HG03103 (cell line): ENCODE results near the gene ARID3A.
"Not testable (repeated sequence)": the region's sequence is repeated elsewhere in the genome, so short reads cannot be mapped to it uniquely, and the experiment has no call there.

Experiments
- ATAC-seq: cut with Tn5 transposase; IDR thresholded peaks from one replicate; pipeline ENCODE4 v1.9.1; 2021; ENCODE audit warnings: low read depth; ENCODE audit not compliant: unreplicated experiment

Gene ARID3A, protein sequence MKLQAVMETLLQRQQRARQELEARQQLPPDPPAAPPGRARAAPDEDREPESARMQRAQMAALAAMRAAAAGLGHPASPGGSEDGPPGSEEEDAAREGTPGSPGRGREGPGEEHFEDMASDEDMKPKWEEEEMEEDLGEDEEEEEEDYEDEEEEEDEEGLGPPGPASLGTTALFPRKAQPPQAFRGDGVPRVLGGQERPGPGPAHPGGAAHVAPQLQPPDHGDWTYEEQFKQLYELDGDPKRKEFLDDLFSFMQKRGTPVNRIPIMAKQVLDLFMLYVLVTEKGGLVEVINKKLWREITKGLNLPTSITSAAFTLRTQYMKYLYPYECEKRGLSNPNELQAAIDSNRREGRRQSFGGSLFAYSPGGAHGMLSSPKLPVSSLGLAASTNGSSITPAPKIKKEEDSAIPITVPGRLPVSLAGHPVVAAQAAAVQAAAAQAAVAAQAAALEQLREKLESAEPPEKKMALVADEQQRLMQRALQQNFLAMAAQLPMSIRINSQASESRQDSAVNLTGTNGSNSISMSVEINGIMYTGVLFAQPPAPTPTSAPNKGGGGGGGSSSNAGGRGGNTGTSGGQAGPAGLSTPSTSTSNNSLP

DNA sequence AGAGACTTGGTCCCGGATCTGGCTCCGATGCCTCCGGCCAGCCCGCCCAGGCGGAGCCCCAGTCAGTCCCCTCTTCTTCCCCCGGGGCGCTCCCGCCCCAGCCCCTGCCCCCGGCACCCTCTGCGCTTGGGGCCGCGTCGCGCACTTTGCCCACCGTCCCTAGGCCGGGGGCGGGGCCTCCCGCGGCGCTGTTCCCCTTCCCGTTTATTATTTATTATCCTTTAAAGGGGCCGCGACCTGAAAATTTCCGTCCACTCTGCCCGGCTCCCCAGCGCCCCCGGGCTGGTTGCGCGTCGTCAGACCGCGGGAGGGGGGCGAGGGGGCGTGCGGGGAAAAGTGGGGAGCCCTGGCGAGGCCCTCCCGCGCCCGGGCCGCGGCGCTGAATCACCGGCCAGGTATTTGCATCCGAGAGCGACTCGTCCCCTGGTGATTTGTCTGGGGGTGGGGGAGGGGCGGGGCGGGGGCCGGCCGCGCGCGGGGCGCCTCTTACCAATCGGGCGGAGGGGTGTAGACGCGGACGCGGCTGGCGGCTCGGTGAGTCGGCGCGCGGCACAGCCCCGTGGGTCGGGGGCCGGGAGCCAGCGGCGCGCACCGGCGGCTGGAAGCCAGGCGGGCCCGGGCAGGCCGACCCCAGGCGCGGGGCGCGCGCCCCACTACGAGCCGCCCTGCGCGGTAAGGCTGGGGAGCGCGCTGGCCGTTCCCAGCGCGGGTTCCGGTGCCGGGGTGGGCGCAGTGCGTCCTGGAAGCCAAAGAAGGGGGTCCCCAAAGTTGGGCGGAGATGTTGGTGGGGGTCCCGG lies at the start of gene ARID3A:
Gene ARID3A (plus strand): TSS at position 510 of the 797 bp plus-strand sequence. CDS start 3,494 bp downstream, outside the sequence.
- no peak for ATAC-seq

DNA sequence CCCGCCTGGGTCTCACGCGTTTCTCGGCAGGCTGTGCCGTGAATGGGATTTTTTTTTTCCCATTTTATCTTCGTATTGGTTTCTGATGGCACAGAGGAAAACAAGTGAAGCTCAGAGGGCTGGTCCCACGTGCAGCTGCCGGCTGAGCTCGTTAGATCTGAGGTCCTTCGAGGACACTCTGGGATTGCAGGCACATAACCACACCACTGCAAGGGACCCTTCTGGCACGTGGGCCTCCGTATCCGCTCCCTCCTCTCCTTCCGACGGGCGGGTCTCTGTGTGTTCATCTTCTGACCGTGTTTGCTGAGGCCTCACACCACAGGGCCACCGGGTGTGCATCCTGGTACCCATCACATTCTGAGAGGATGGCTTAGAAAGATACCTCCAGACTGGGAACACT lies 49.7 kb upstream of the ARID3A start:
- no peak for ATAC-seq

DNA sequence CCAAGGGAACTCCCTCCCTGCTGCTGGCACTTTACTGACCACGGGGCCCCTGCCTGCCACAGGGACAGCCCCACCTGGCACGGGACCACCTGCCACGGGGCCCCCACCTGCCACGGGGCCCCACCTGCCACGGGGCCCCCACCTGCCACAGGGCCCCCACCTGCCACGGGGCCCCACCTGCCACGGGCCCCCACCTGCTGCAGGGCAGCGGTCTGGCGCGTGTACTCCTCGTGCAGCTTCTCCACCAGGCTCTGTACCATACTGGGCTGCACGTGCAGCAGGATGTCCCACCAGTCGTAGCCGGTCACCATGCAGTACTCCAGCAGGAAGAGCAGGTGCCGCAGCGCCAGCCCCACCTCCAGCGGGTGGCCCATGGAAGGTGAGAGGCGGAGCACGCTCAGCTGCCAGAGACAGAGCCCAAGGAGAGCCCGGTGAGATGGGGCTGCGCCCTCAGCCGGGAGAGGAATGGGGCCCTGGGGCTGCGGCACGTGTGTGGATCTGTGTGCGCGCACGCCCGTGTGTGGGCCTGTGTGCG lies 49.0 kb upstream of the ARID3A start:
- ATAC-seq = no peak

DNA sequence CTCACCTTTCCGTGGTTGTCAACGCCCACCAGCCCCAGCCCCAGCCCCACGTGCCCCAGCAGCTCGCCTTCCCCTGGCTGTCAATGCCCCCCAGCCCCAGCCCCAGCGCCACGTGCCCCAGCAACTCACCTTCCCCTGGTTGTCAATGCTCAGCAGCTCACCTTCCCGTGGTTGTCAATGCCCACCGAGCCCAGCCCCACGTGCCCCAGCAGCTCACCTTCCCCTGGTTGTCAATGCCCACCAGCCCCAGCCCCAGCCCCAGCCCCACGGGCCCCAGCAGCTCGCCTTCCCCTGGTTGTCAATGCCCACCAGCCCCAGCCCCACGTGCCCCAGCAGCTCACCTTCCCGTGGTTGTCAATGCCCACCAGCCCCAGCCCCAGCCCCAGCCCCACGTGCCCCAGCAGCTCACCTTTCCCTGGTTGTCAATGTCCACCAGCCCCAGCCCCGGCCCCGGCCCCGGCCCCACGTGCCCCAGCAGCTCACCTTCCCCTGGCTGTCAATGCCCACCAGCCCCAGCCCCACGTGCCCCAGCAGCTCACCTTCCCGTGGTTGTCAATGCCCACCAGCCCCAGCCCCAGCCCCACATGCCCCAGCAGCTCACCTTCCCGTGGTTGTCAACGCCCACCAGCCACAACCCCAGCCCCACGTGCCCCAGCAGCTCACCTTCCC lies 47.7 kb upstream of the ARID3A start:
- not testable (repeated sequence) for ATAC-seq

DNA sequence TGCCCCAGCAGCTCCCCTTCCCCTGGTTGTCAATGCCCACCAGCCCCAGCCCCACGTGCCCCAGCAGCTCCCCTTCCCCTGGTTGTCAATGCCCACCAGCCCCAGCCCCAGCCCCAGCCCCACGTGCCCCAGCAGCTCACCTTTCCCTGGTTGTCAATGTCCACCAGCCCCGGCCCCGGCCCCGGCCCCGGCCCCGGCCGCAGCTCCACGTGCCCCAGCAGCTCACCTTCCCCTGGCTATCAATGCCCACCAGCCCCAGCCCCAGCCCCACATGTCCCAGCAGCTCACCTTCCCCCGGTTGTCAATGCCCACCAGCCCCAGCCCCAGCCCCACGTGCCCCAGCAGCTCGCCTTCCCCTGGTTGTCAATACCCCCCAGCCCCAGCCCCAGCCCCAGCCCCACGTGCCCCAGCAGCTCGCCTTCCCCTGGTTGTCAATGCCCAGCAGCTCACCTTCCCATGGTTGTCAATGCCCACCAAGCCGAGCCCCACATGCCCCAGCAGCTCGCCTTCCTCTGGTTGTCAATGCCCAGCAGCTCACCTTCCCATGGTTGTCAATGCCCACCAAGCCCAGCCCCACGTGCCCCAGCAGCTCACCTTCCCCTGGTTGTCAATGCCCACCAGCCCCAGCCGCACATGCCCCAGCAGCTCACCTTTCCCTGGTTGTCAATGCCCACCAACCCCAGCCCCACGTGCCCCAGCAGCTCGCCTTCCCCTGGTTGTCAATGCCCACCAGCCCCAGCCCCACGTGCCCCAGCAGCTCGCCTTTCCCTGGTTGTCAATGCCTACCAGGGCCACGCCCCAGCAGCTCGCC lies 46.9 kb upstream of the ARID3A start:
- ATAC-seq = not testable (repeated sequence)

DNA sequence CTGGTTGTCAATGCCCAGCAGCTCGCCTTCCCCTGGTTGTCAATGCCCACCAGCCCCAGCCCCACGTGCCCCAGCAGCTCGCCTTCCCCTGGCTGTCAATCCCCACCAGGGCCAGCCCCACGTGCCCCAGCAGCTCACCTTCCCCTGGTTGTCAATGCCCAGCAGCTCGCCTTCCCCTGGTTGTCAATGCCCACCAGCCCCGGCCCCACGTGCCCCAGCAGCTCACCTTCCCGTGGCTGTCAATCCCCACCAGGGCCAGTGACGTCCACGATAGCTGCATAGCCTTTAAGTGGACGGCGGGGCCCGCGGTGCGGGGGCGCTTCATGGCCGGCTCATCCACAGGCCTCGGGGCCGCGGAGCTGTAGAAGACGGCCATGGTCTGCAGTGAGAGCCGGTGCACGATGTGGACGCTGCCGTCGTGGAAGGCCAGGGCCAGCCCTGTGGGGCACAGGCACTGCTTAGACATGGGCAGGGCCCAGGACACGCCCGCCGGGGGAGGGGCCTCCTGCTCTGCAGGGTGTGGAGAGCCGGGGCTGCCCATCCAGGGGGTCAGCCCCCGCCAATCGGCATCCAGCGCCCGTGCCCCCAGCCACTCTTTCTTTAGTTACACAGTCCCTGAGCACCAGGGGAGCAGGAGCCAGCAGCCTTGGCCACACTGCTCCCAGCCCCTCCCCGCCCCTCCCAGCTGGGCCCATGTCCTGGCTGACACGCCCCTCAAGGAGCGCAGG lies 46.0 kb upstream of the ARID3A start:
- ATAC-seq = no peak

DNA sequence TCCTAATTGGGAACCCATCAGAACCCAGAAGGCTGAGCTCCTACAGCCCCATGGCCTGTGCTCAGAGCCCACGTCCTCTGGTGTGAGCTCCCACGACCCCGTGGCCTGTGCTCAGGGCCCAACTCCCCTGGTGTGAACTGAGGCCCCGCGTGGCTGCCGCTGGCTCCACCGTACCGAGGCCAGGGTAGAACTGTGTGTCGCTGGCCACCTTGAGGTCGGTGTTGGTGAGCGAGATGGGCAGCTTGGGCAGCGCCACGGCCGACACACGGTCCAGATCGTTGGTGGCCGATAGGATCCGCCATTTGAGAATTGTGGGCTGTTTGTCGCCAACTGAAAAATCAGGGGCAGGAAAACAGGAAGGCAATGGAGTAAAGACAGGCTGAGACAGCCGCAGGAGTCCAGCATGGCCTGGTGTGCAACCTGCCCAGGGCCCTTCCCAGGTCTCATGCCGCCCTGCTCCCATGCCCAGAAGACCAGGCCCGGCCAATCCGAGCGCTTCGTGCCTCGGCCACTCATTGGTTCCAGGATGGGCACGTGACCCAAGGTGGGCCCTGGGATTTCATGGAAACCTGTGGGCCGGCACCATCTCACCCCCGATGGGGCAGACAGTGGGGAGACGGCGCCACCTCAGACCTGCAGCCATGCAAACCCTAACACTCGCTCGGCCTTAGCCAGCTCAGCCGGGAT lies 44.3 kb upstream of the ARID3A start:
- ATAC-seq = no peak

DNA sequence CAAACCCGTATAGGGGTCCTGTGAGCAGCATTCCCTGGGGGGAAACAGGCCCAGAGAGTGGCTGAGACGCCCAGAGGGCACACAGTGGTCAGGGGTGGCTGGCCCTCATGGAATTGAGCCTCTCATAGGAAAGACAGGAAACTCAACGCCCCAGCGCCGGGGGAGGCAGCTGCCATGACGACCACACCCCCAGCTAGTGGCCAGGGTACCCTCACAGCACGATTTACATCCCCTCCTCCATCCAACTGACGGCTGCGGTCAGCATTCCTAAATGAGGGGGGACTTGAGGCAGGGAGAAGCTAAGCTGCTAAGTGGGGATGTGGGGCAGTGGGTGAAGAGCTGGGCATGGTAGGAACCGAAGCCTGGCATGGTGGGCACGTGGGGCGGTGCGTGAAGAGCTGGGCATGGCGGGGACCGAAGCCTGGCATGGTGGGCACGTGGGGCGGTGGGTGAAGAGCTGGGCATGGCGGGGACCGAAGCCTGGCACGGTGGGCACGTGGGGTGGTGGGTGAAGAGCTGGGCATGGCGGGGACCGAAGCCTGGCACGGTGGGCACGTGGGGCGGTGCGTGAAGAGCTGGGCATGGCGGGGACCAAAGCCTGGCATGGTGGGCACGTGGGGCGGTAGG lies 42.9 kb upstream of the ARID3A start:
- ATAC-seq = no peak

DNA sequence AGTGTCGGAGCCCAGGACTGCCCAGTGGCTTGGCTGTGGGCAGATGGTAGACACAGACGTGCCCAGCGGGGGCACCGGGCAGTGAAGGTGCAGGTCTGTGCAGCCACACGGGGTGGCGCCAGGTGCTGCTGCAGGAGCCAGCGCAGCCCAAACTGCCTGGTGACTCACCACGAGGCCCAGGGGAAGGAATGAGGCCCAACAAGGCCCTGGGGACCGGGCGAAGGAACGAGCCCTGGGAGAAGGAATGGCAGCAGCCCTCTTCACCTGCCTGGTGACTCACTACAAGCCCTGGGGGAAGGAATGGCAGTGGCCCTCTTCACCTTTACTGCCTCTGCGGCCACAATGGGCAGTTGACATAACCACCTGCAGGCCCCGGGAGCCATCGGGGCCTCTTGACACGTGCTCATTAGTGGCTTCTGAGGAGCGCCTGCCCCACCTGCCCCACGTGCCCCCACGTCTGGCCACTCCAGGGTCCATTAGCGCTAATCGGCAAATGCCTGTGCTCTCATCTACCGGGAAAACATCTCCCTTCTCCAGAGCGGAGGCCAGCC lies 42.1 kb upstream of the ARID3A start:
- no peak for ATAC-seq

DNA sequence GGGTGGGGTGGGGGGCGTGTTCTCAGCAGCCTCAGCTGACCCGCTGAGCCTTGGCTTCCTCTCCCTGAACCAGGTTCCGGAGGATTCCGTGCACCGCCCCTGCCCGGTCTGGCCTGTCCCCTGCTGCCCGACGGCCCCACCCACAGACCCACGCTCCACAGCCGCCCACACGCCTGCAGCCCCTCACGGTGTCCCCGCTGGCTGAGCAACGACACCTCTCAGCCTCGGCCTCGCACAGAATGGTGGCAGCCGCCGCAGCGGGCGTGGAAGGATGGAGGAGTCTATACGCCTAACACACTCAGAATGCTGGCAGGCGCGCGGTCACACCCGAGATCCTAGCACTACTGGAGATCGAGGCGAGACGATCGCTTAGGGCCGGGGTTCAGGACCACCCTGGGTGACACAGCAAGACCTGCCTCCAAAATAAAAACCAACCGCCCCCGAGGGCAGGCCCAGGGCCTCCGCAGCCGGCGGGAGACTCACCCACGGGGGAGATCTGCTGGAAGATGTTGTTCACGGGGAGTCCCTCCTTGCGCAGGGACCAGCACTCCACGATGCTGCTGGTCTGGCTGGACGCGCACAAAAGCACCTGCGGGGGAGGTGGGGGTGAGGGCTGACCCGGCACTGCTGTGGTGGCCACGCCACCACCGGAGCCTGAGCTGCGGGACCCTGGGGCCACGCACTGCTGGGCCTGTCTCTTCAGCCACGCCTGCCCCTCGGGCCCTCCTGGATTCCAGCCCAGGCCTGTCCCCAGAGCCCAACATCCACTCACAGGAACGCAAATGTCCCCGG lies 41.2 kb upstream of the ARID3A start:
- ATAC-seq = no peak

DNA sequence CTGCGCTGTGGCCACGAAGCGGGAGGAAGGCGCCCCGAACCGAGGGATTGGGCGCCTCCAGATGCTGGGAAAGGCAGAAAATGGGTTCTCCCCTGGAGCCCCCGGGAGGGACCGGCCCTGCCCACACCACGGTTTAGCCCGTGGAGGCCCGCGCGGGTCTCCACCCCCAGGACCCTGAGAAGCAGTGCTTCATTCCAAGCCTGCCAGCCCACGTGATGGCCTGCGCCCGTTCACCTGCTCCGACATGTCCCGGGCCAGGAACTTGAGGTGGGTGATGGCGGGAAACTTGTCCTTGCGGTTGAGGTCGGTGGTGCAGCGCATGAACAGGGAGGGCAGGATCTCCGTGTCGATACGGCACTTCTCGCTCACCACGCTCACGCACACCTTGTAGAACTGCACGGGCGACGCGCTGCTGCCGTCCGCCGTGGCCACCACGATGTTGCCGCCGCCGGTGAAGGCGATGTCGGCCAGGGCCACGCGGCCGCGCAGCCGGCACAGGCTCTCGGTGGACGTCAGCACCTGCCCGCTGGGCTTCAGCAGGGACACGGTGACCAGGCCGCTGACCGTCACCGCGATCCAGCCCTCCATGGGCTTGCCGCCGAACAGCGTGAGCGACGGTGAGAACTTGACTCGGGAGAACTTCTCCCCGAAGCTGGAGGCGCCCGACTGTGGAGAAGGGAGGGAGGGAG lies 40.2 kb upstream of the ARID3A start:
- ATAC-seq = no peak

DNA sequence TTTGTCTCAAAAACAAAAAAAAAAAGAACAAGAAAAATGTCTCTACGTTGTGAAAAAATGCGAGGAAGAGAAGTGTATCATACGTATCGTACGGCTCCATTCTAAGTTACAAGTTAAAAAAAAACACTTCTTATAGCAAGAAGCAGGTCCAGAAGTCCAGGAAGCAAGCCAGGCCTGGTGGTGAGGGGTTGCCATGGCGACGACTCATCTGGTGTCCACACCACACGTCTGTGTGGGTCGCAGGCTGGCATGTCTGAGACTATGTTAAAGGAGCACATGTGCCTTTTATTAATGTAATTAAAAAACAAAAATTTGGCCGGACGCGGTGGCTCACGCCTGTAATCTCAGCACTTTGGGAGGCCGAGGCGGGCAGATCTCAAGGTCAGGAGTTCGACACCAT lies 38.8 kb upstream of the ARID3A start:
- no peak for ATAC-seq

DNA sequence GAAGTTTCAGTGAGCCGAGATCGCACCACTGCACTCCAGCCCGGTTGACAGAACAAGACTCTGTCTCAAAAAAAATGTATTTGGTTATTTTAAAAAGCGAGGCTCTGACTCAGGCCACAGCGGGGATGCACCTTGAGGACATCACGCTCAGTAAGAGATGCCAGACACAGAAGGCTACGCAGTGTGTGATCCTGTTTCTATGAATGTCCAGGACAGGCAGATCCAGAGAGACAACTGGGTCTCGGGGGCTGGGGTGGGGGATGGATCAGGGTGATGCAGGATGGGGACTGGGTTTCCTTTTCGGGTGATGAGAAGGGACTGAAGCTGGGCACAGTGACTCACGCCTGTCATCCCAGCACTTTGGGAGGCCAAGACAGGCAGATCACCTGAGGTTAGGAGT lies 38.2 kb upstream of the ARID3A start:
- ATAC-seq = no peak

DNA sequence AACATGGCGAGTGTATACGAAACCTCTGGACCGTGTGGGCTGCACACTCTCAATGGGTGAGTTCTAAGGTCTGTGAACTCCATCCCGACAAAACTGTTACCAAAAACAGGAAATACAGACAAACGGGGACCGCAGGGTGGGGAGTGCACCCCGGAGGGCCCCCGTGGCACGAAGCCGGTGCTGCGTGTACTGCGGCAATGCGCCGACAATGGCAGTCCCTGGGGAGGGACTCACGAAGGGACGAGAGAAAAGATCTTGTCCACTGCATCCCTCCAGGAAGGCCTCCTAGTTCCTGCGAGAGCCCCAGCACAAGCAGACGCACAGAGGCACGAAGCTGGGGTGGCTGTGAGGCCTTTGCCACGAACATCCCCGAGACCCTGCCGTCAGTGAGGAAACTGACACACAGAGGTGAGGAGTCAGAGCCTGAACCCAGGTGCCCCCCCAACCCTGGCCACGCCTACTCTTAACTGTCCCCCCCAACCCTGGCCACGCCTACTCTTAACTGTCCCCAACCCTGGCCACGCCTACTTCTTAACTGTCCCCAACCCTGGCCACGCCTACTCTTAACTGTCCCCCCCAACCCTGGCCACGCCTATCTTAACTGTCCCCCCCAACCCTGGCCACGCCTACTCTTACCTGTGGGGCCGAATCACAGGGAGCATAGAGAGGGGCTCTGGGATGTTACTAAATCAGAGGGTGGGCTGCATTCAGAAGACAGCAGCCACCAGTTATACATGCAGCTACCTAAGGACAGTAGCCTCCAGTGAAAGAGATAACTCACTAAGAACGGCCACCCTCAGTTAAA lies 37.1 kb upstream of the ARID3A start:
- no peak for ATAC-seq

DNA sequence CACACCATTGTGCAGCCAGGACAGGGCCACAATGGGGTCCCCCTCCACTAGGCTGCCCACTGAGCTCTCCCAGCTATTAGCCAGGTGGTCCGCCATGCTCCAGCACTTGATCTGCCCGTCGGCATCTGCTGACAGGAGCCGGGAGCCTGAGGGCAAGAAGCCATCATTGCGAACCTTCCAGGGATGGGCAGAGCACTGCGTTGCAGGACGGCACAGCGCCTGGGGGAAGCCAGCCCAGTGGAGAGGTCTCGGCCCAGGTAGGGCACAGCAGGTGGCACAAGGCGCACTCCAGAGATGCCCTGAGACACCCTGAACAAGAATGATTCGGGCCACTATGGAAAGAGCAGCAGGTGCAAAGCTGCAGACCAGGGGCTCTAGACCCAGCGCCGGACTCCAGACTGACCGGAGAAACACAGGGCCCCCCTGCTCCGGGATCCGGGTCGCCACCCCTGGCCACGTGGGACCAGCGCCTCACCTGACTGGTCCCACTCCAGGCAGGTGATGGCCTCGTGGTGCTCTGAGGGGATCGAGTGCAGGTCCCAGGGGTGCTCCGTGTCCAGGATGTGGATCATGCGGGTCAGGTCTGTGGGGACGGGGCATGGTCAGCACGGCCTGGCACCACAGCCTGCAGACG lies 36.1 kb upstream of the ARID3A start:
- no peak for ATAC-seq
